Measurements from ENCODE around the gene DAPK1. TPM values are rescaled to one million over a fixed set of nuclear protein-coding genes. Genes with fewer than 3 reads are reported as not detected.

Gene DAPK1
- total and polyA plus RNA-seq, 10 of the 15 experiments (the other 5 are each of a cell fraction or from before 2014, with no cell fraction given) = 8.2 to 94.7 (median 51.6) TPM

- TF ChIP-seq ZNF24 (IDR thresholded peaks at IDR 0.05) (no peak), CREB1 (IDR thresholded peaks at IDR 0.05; ENCODE audit: low read depth) (no peak), CREM (IDR thresholded peaks at IDR 0.05; ENCODE audit: low read depth) (no peak), TBL1XR1 (IDR thresholded peaks at IDR 0.05; ENCODE audit: low read depth, low read length) (no peak)
Measured at GRCh38 chr9:87668222-87668621, 170.6 kb downstream of the DAPK1 start (continued).

- Histone ChIP-seq H3K27me3 (replicated peaks in 1 of 2; ENCODE audit: control insufficient read depth in 2 of 2, insufficient read depth in 2 of 2, low read length in 1 of 2) (no peaks in the 10 kb centered on the region), H3K9me3 (replicated peaks; ENCODE audit: control insufficient read depth, insufficient read depth, low read length) (peaks cover 10% of the 10 kb centered on the region; the same call in 1 of the 3 replicates), H3K9ac (ENCODE audit: control insufficient read depth, insufficient read depth, low read length) (no peak overlapping the region), H3K4me1 (ENCODE audit: control insufficient read depth, insufficient read depth, low read length) (no peaks in the 10 kb centered on the region; the same call in 1 of the 2 replicates), H3K36me3 (ENCODE audit: control insufficient read depth in 2 of 2, insufficient read depth in 2 of 2, low read length in 1 of 2) (peaks cover 4 to 15% of the 10 kb centered on the region in 2 experiments), H3K4me3 (no peak overlapping the region), H3K79me2 (ENCODE audit: control insufficient read depth, insufficient read depth, low read length) (no peaks in the 10 kb centered on the region), H3K4me2 (ENCODE audit: control insufficient read depth, insufficient read depth) (no peak overlapping the region), H2AFZ (ENCODE audit: control insufficient read depth, low read depth, low read length) (no peak overlapping the region), H3K27ac (ENCODE audit: control insufficient read depth, insufficient read depth) (no peak overlapping the region), H4K20me1 (ENCODE audit: control insufficient read depth, insufficient read depth) (no peaks in the 10 kb centered on the region)
- POLR2A ChIA-PET = no interaction called here
- DNase-seq (ENCODE audit: low read depth, low spot score) (no peak), ATAC-seq (no peak), FAIRE-seq (no peak)
- in situ Hi-C loops (cut with MboI) (no loop called here), intact Hi-C loops (cut with micrococcal nuclease; ENCODE audit: unreplicated experiment) (no loop called here)
- WGBS (ENCODE audit: insufficient coverage, insufficient replicate concordance, low lambda C conversion rate, missing lambda C conversion rate) = 42% methylated on average over 4 of the region's 4 CpGs
- SMC1A ChIA-PET (ENCODE audit: uncharacterized antibody, unreplicated experiment) = interaction anchor here (1.5 to 1.7 kb wide), 3 partner anchors 328 to 334 kb away, joined by 3 to 4 read pairs (median 4); no protein-coding TSS in a partner anchor
- RAD21 ChIA-PET (ENCODE audit: unreplicated experiment) = no interaction called here
- BruUV-seq (replicated peaks) = no TSS peak
- TF ChIP-seq CREM (IDR thresholded peaks at IDR 0.05; ENCODE audit: low read depth) (no peak), SKIL (IDR thresholded peaks at IDR 0.05; ENCODE audit: low read depth, poor library complexity, severe bottlenecking) (no peak), NR2F1 (conservative IDR thresholded peaks at IDR 0.05) (no peak), BCL3 (IDR thresholded peaks at IDR 0.05; ENCODE audit: borderline replicate concordance, insufficient read depth, low read depth, low read length, poor library complexity, severe bottlenecking) (no peak), MAX (IDR thresholded peaks at IDR 0.05; ENCODE audit: low read depth, low read length) (no peak), CEBPB (IDR thresholded peaks at IDR 0.05; ENCODE audit: borderline replicate concordance in 1 of 2, low read depth in 2 of 2, low read length in 2 of 2) (no peak)
- CTCF ChIA-PET = interaction anchor here (0.8 to 2.2 kb wide), 4 partner anchors 331 to 338 kb away, joined by 3 to 16 read pairs (median 4); no protein-coding TSS in a partner anchor
Measured at GRCh38 chr9:87668722-87669121, 171.1 kb downstream of the DAPK1 start.
